ENCODE results near the gene MLLT6.

The MLLT6 gene

DNA sequence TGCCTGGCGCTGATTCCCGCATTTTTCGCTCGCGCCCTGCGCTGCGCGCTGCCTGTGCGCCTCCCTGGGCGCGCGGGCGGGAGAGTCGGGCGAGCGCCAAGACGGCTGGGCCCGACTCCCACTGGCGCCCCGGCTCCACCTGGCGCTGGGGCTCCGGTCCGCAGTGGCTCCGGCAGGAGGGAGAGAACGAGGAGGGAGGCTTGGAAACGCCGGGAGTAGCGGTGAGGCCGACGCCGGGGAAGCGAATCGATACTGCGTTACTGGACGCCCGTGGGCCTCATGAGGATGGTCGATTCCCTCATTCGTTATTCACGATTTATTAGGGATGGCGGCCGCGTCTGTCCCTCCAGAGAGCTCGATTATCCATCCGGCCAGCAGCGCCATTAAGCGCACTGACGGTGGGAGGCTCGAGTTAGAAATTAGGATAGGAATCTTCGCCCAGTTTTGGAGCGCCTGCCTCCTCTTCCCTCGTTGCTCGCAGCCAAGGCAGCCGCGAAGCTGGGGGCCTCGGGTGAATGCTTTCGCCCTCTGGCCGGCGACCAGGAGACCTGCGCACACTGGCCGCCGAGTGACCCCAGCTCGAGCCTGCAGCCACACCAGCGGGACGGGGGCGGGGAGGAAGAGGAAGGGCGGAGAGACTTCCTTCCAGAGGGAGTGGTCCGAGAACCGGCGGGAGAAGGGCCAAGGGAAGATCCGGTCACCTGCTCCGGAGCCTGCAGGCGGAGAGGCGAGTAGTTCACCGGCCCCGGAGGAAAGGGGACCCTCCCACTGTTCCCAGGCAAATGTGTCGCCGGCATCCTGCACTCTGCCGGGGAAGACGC lies 44.4 kb downstream of the MLLT6 start:
- Histone ChIP-seq H3K4me2 (ENCODE audit: insufficient read depth, low read length, poor library complexity, severe bottlenecking) (peak overlapping the region; percentile 90), H3K4me1 (ENCODE audit: control insufficient read depth in 2 of 2, insufficient read depth in 1 of 2, low read depth in 1 of 2, low read length in 2 of 2) (peaks cover 13 to 21% of the 10 kb centered on the region in 2 donors), H2BK12ac (ENCODE audit: low read length) (no peak overlapping the region), H2AFZ (ENCODE audit: low read length) (peak overlapping the region; percentile 84), H3K27me3 (ENCODE audit: control insufficient read depth in 3 of 3, insufficient read depth in 3 of 3, low read depth in 1 of 3, low read length in 3 of 3) (no peaks in the 10 kb centered on the region), H3K9ac (ENCODE audit: low read depth, low read length, poor library complexity) (peak overlapping the region; percentile 91), H3K4ac (ENCODE audit: low read length) (no peak overlapping the region), H2AK5ac (ENCODE audit: low read depth, low read length) (peak overlapping the region; percentile 95), H2BK15ac (ENCODE audit: low read length) (peak overlapping the region; percentile 64), H3K4me3 (ENCODE audit: low read length in 2 of 2) (peak overlapping the region; percentile 71 to 84), H3K36me3 (replicated peaks in 1 of 2; ENCODE audit: control insufficient read depth in 2 of 2, insufficient read depth in 2 of 2, low read length in 2 of 2) (peaks cover 3 to 12% of the 10 kb centered on the region in 2 donors), H3K18ac (ENCODE audit: low read length) (peak overlapping the region; percentile 97), H3K79me1 (ENCODE audit: low read depth, low read length) (peaks cover 20% of the 10 kb centered on the region), H2BK120ac (ENCODE audit: low read depth, low read length) (no peak overlapping the region), H3K9me3 (replicated peaks in 1 of 2; ENCODE audit: control insufficient read depth in 2 of 2, insufficient read depth in 1 of 2, low read depth in 1 of 2, low read length in 2 of 2) (no peaks in the 10 kb centered on the region), H3K14ac (ENCODE audit: low read length) (peak overlapping the region; percentile 38), H3K23ac (ENCODE audit: low read depth, low read length, poor library complexity) (peak overlapping the region; percentile 86), H4K8ac (ENCODE audit: low read depth, low read length) (no peak overlapping the region), H4K91ac (ENCODE audit: low read depth, low read length, poor library complexity) (peak overlapping the region; percentile 20), H2BK5ac (ENCODE audit: low read length) (peak overlapping the region; percentile 95), H3K27ac (replicated peaks; ENCODE audit: low read length) (peak overlapping the region; percentile 83)
- WGBS, 2 donors (ENCODE audit: extremely low coverage in 2 of 2, insufficient read length in 2 of 2, insufficient replicate concordance in 1 of 2): no CpG with 5 or more reads among the region's 79 CpGs
- DNase-seq (ENCODE audit: low spot score): peak; percentile 77

DNA sequence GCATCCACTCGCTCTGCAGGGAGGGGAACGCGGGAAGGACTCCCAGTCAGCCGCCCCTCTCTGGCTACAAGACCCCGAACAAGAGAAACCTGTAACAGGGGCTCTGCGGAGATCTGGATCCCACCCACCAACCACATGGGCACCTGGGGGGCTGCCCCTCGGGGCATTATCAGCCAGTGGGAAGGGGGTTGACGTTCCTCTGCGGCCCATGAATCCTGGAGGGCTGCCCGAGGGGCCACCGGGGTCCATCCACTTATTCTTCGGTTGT lies 44.9 kb downstream of the MLLT6 start:
- Histone ChIP-seq H4K8ac (ENCODE audit: low read depth, low read length) (no peak overlapping the region), H3K14ac (ENCODE audit: low read length) (peak overlapping the region; percentile 38), H3K36me3 (replicated peaks in 1 of 2; ENCODE audit: control insufficient read depth in 2 of 2, insufficient read depth in 2 of 2, low read length in 2 of 2) (peaks cover 4 to 13% of the 10 kb centered on the region in 2 donors), H3K4me3 (ENCODE audit: low read length in 2 of 2) (peak overlapping the region; percentile 71 to 84), H2BK15ac (ENCODE audit: low read length) (peak overlapping the region; percentile 64), H3K23ac (ENCODE audit: low read depth, low read length, poor library complexity) (peak overlapping the region; percentile 86), H2AK5ac (ENCODE audit: low read depth, low read length) (no peak overlapping the region), H3K9me3 (replicated peaks in 1 of 2; ENCODE audit: control insufficient read depth in 2 of 2, insufficient read depth in 1 of 2, low read depth in 1 of 2, low read length in 2 of 2) (no peaks in the 10 kb centered on the region), H4K91ac (ENCODE audit: low read depth, low read length, poor library complexity) (no peak overlapping the region), H2BK5ac (ENCODE audit: low read length) (peak overlapping the region; percentile 95), H3K27me3 (ENCODE audit: control insufficient read depth in 3 of 3, insufficient read depth in 3 of 3, low read depth in 1 of 3, low read length in 3 of 3) (no peaks in the 10 kb centered on the region), H2AFZ (ENCODE audit: low read length) (peak overlapping the region; percentile 84), H3K4me1 (ENCODE audit: control insufficient read depth in 2 of 2, insufficient read depth in 1 of 2, low read depth in 1 of 2, low read length in 2 of 2) (peaks cover 13 to 21% of the 10 kb centered on the region in 2 donors), H3K18ac (ENCODE audit: low read length) (peak overlapping the region; percentile 86), H3K27ac (replicated peaks; ENCODE audit: low read length) (peak overlapping the region; percentile 83), H3K79me1 (ENCODE audit: low read depth, low read length) (peaks cover 20% of the 10 kb centered on the region), H2BK12ac (ENCODE audit: low read length) (no peak overlapping the region), H3K4ac (ENCODE audit: low read length) (no peak overlapping the region), H3K4me2 (ENCODE audit: insufficient read depth, low read length, poor library complexity, severe bottlenecking) (peak overlapping the region; percentile 90), H2BK120ac (ENCODE audit: low read depth, low read length) (no peak overlapping the region), H3K9ac (ENCODE audit: low read depth, low read length, poor library complexity) (peak overlapping the region; percentile 91)
- DNase-seq (ENCODE audit: low spot score): no peak
- WGBS, 2 donors (ENCODE audit: extremely low coverage in 2 of 2, insufficient read length in 2 of 2, insufficient replicate concordance in 1 of 2): no CpG with 5 or more reads among the region's 12 CpGs

DNA sequence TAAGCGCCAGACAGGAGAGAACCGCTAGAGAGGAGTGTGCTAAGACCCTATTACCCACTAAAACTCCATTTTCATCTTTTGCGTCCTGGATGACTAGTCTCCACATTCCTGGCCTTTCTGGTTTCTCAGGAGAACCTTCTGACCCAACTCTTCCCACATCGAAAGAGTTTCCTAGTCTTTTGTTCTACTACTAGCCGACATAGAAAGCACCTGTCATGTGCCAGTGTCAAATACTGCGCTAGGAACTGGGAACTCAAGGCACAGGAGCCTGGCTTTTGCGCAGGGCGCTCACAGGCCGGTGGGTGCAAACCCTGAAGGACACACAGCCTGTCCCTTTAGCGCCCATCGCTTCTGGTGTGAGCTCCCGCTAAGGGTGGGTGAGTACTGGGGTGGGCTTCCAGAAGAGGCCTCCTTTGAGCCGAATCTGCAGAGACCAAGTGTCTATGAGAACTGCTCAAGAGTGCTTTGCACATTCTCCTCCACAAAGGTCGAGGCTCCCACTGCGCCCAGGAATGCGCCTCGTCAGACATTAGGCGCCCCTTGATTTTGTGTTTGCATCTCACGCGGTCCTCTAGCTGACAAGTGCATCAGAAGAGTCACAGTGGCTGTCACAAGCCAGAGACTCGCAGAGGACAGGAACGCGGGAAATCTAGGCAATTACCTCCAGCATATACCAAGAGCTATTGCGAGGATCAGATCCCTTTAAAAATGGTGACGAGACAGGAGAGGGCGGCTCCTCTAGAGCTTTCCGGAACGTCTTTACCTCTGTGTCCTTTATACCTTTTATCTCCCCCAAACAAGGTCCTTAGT lies 45.4 kb downstream of the MLLT6 start:
- H3K4me2 ChIP-seq (ENCODE audit: insufficient read depth, low read length, poor library complexity, severe bottlenecking): peak overlapping the region; percentile 90
- H3K79me1 ChIP-seq (ENCODE audit: low read depth, low read length): peaks cover 20% of the 10 kb centered on the region
- no peaks in the 10 kb centered on the region for H3K9me3 ChIP-seq (replicated peaks in 1 of 2; ENCODE audit: control insufficient read depth in 2 of 2, insufficient read depth in 1 of 2, low read depth in 1 of 2, low read length in 2 of 2)
- H3K36me3 ChIP-seq (replicated peaks in 1 of 2; ENCODE audit: control insufficient read depth in 2 of 2, insufficient read depth in 2 of 2, low read length in 2 of 2): peaks cover 4 to 17% of the 10 kb centered on the region in 2 donors
- peak; percentile 43 for DNase-seq (ENCODE audit: low spot score)
- H3K9ac ChIP-seq (ENCODE audit: low read depth, low read length, poor library complexity): peak overlapping the region; percentile 91
- no CpG with 5 or more reads among the region's 28 CpGs for WGBS, 2 donors (ENCODE audit: extremely low coverage in 2 of 2, insufficient read length in 2 of 2, insufficient replicate concordance in 1 of 2)
- H3K4me1 ChIP-seq (ENCODE audit: control insufficient read depth in 2 of 2, insufficient read depth in 1 of 2, low read depth in 1 of 2, low read length in 2 of 2): peaks cover 13 to 21% of the 10 kb centered on the region in 2 donors
- H2BK12ac ChIP-seq (ENCODE audit: low read length): no peak overlapping the region
- peak overlapping the region; percentile 64 for H2BK15ac ChIP-seq (ENCODE audit: low read length)
- no peak overlapping the region for H2AK5ac ChIP-seq (ENCODE audit: low read depth, low read length)
- no peaks in the 10 kb centered on the region for H3K27me3 ChIP-seq (ENCODE audit: control insufficient read depth in 3 of 3, insufficient read depth in 3 of 3, low read depth in 1 of 3, low read length in 3 of 3)
- no peak overlapping the region for H4K91ac ChIP-seq (ENCODE audit: low read depth, low read length, poor library complexity)
- no peak overlapping the region for H4K8ac ChIP-seq (ENCODE audit: low read depth, low read length)
- H3K14ac ChIP-seq (ENCODE audit: low read length): peak overlapping the region; percentile 38
- H3K4ac ChIP-seq (ENCODE audit: low read length): no peak overlapping the region
- H3K23ac ChIP-seq (ENCODE audit: low read depth, low read length, poor library complexity): no peak overlapping the region
- H2AFZ ChIP-seq (ENCODE audit: low read length): peak overlapping the region; percentile 84
- peak overlapping the region; percentile 86 for H3K18ac ChIP-seq (ENCODE audit: low read length)
- peak overlapping the region; percentile 71 to 84 for H3K4me3 ChIP-seq (ENCODE audit: low read length in 2 of 2)
- no peak overlapping the region for H2BK120ac ChIP-seq (ENCODE audit: low read depth, low read length)
- H3K27ac ChIP-seq (replicated peaks; ENCODE audit: low read length): peak overlapping the region; percentile 83
- H2BK5ac ChIP-seq (ENCODE audit: low read length): peak overlapping the region; percentile 95

All from neuronal stem cell (in vitro differentiated cells).